ENCODE results near the gene CUBN. TPM values are rescaled to one million over a fixed set of nuclear protein-coding genes. Genes with fewer than 3 reads are reported as not detected.

The CUBN gene
- total and polyA plus RNA-seq, 10 of the 15 experiments (the other 5 are each of a cell fraction or from before 2014, with no cell fraction given): under 0.01 to 0.14 (median 0.02) TPM; not detected in 6

GRCh38 chr10:17179002-17179401 lies 49.4 kb upstream of the CUBN start:
- TF ChIP-seq HDGF (IDR thresholded peaks at IDR 0.05) (no peak), ZNF24 (IDR thresholded peaks at IDR 0.05) (no peak), MTA3 (IDR thresholded peaks at IDR 0.05; ENCODE audit: borderline replicate concordance, low read length) (no peak), ZZZ3 (IDR thresholded peaks at IDR 0.05; ENCODE audit: control insufficient read depth, insufficient read length, low read depth) (no peak), CHD4 (IDR thresholded peaks at IDR 0.05) (no peak), ZNF274 (IDR thresholded peaks at IDR 0.05; ENCODE audit: insufficient read depth, insufficient read length) (no peak)
- TF ChIP-seq, protein P1, sequence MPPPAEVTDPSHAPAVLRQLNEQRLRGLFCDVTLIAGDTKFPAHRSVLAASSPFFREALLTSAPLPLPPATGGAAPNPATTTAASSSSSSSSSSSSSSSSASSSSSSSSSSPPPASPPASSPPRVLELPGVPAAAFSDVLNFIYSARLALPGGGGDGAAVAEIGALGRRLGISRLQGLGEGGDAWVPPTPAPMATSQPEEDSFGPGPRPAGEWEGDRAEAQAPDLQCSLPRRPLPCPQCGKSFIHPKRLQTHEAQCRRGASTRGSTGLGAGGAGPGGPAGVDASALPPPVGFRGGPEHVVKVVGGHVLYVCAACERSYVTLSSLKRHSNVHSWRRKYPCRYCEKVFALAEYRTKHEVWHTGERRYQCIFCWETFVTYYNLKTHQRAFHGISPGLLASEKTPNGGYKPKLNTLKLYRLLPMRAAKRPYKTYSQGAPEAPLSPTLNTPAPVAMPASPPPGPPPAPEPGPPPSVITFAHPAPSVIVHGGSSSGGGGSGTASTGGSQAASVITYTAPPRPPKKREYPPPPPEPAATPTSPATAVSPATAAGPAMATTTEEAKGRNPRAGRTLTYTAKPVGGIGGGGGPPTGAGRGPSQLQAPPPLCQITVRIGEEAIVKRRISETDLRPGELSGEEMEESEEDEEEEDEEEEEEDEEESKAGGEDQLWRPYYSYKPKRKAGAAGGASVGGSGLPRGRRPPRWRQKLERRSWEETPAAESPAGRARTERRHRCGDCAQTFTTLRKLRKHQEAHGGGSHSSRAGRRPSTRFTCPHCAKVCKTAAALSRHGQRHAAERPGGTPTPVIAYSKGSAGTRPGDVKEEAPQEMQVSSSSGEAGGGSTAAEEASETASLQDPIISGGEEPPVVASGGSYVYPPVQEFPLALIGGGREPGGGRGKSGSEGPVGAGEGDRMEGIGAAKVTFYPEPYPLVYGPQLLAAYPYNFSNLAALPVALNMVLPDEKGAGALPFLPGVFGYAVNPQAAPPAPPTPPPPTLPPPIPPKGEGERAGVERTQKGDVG (CRISPR knock-in tag; IDR thresholded peaks at IDR 0.05): no peak
- H3K36me3 ChIP-seq (ENCODE audit: control insufficient read depth in 2 of 2, insufficient read depth in 2 of 2, low read length in 1 of 2): no peaks in the 10 kb centered on the region
- DNase-seq (ENCODE audit: low read depth, low spot score) (no peak), ATAC-seq (no peak), FAIRE-seq (no peak)
- ChIA-PET POLR2A (no interaction called here), SMC1A (ENCODE audit: uncharacterized antibody, unreplicated experiment) (interaction anchor here (1.0 to 1.2 kb wide), 2 partner anchors 9 to 12 kb away, joined by 3 read pairs; no protein-coding TSS in a partner anchor), RAD21 (ENCODE audit: unreplicated experiment) (no interaction called here), CTCF (interaction anchor here (0.6 to 0.8 kb wide), 2 partner anchors 33 to 167 kb away, joined by 3 read pairs; no protein-coding TSS in a partner anchor)
- no TSS peak for BruUV-seq (replicated peaks)
- 69% methylated on average over 3 of the region's 3 CpGs for WGBS (ENCODE audit: insufficient coverage, insufficient replicate concordance, low lambda C conversion rate, missing lambda C conversion rate)
- intact Hi-C loops (cut with micrococcal nuclease; ENCODE audit: unreplicated experiment): no loop called here
- H3K4me2 ChIP-seq (ENCODE audit: control insufficient read depth, insufficient read depth): no peak overlapping the region
- no peaks in the 10 kb centered on the region for H3K4me1 ChIP-seq (ENCODE audit: control insufficient read depth, insufficient read depth, low read length)
- no peaks in the 10 kb centered on the region for H3K27me3 ChIP-seq (replicated peaks in 1 of 2; ENCODE audit: control insufficient read depth in 2 of 2, insufficient read depth in 2 of 2, low read length in 1 of 2)
- no peaks in the 10 kb centered on the region for H3K9me3 ChIP-seq (replicated peaks; ENCODE audit: control insufficient read depth, insufficient read depth, low read length)
- no peaks in the 10 kb centered on the region for H3K79me2 ChIP-seq (ENCODE audit: control insufficient read depth, insufficient read depth, low read length)
- H4K20me1 ChIP-seq (ENCODE audit: control insufficient read depth, insufficient read depth): no peaks in the 10 kb centered on the region
- no peak overlapping the region for H2AFZ ChIP-seq (ENCODE audit: control insufficient read depth, low read depth, low read length)
- no peak overlapping the region for H3K9ac ChIP-seq (ENCODE audit: control insufficient read depth, insufficient read depth, low read length)
- no peak overlapping the region for H3K4me3 ChIP-seq
- in situ Hi-C loops (cut with MboI): no loop called here
- H3K27ac ChIP-seq (ENCODE audit: control insufficient read depth, insufficient read depth): no peak overlapping the region

Data from GM12878 (cell line).